Mucosa of stomach (tissue), 1 donor: ENCODE measurements around the gene FOXD1.

Source experiments
- H3K27me3 ChIP-seq: one replicate; pipeline ENCODE4 v1.7.0; 2013; ENCODE audit warnings: mild to moderate bottlenecking, low read length; ENCODE audit not compliant: control insufficient read depth, insufficient read depth
- H3K36me3 ChIP-seq: one replicate; pipeline ENCODE4 v1.7.0; 2013; ENCODE audit warnings: low read length; ENCODE audit not compliant: control insufficient read depth, insufficient read depth
- H3K4me1 ChIP-seq: one replicate; pipeline ENCODE4 v1.7.0; 2013; ENCODE audit warnings: mild to moderate bottlenecking, low read length; ENCODE audit not compliant: control insufficient read depth, insufficient read depth
- H3K4me3 ChIP-seq: one replicate; pipeline ENCODE4 v1.7.0; 2013; ENCODE audit warnings: low read length
- H3K9ac ChIP-seq: one replicate; pipeline ENCODE4 v1.7.0; 2013; ENCODE audit warnings: mild to moderate bottlenecking, low read length, moderate library complexity
- H3K9me3 ChIP-seq: one replicate; pipeline ENCODE4 v1.7.0; 2013; ENCODE audit warnings: mild to moderate bottlenecking, low read length, moderate library complexity; ENCODE audit not compliant: control insufficient read depth
- donor health status: Pancreatic carcinoma.

FOXD1 gene

GRCh38 chr5:73444499-73445438, 3.8 kb downstream of the FOXD1 start:
- Histone ChIP-seq H3K27me3 (peaks cover 87% of the 10 kb centered on the region), H3K36me3 (no peaks in the 10 kb centered on the region)

GRCh38 chr5:73443829-73444498, 4.6 kb downstream of the FOXD1 start:
- Histone ChIP-seq H3K4me3 (no peak overlapping the region), H3K27me3 (peaks cover 82% of the 10 kb centered on the region), H3K9ac (no peak overlapping the region), H3K9me3 (no peaks in the 10 kb centered on the region), H3K4me1 (peaks cover 9% of the 10 kb centered on the region), H3K36me3 (no peaks in the 10 kb centered on the region)

More at GRCh38 chr5:73444499-73445438, 3.8 kb downstream of the FOXD1 start:
- Histone ChIP-seq H3K4me1 (peaks cover 10% of the 10 kb centered on the region), H3K9ac (no peak overlapping the region), H3K4me3 (no peak overlapping the region), H3K9me3 (no peaks in the 10 kb centered on the region)

DNA sequence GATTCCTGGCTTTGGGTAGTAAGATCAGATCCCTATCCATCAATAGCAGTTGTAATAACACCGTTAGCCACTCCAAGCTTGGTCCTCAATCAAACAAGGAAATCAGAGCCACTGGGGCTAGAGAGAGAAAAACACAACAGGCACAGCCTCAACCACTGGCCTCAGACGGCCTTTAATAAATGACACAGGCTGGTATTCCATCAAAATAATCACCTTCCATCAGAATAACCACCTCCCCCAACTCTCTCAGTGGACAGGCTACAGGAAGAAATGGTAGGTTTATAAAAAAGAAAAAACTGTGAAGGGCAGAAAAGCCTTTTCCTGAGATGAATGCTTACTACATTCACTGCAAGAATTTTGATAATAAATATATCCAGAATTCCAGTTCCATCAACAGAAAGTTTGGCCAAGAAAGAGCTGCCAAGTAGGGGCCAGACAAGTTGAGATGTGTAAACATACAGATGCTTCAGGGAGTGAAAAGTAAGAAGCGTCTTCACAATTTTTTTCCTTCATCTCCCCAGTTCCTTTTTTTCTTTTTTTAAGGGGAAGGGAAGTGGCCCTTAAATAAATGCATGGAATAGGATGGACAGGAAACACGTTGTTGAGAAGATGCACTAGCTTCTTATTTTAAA, 5.5 kb downstream of the FOXD1 start:
- H3K9ac ChIP-seq: no peak overlapping the region
- H3K36me3 ChIP-seq: no peaks in the 10 kb centered on the region
- peaks cover 85% of the 10 kb centered on the region for H3K27me3 ChIP-seq
- H3K9me3 ChIP-seq: no peaks in the 10 kb centered on the region
- H3K4me3 ChIP-seq: no peak overlapping the region
- peaks cover 4% of the 10 kb centered on the region for H3K4me1 ChIP-seq

- Histone ChIP-seq H3K36me3 (no peaks in the 10 kb centered on the region), H3K9me3 (no peaks in the 10 kb centered on the region), H3K27me3 (peaks cover 90% of the 10 kb centered on the region), H3K4me3 (no peak overlapping the region), H3K4me1 (peaks cover 12% of the 10 kb centered on the region), H3K9ac (no peak overlapping the region)
Measured at GRCh38 chr5:73442231-73442811, 6.3 kb downstream of the FOXD1 start.

DNA sequence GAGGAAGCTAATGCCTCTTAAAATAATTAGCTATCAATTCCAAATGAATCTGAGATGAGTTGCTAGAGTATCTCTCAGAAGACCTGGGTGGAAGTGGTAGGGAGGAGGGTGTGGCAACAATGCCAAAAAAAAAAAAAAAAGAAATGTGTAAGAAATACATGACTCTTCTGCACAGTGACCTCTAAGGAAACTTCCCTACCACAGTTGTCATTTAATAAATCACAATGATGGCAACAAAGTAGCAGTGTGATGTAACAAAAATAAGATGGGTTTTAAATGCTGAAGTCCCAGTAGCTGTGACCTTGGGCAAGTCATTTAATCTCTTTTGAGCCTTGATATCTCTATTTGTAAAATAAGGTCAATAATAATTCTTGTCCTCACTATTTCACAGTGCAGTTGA, 7.2 kb downstream of the FOXD1 start:
- H3K9me3 ChIP-seq: no peaks in the 10 kb centered on the region
- peaks cover 93% of the 10 kb centered on the region for H3K27me3 ChIP-seq
- no peak overlapping the region for H3K4me3 ChIP-seq
- no peaks in the 10 kb centered on the region for H3K36me3 ChIP-seq
- H3K4me1 ChIP-seq: peaks cover 17% of the 10 kb centered on the region
- H3K9ac ChIP-seq: no peak overlapping the region

DNA sequence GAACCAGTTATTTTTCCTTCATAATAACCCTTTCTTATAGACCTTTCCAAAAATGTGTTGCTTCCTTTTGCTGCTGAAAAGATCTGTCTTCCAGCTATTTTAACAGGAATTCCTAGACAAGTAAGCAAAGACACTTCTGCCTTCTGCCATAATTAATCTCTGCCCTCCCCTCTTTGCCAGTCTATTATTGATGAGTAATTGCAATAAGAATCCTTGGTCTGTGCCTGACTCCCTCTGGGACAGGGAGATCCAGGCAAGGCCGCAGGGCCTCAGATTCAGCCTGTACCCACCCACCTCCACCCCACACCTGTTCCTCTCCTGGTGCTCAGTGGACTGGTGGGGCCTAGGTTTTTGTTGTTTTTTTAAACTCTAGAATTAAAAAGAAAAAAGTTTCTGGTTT, 8.3 kb downstream of the FOXD1 start:
- Histone ChIP-seq H3K4me3 (no peak overlapping the region), H3K4me1 (peaks cover 17% of the 10 kb centered on the region), H3K27me3 (peaks cover 93% of the 10 kb centered on the region), H3K9ac (no peak overlapping the region), H3K36me3 (no peaks in the 10 kb centered on the region), H3K9me3 (no peaks in the 10 kb centered on the region)

DNA sequence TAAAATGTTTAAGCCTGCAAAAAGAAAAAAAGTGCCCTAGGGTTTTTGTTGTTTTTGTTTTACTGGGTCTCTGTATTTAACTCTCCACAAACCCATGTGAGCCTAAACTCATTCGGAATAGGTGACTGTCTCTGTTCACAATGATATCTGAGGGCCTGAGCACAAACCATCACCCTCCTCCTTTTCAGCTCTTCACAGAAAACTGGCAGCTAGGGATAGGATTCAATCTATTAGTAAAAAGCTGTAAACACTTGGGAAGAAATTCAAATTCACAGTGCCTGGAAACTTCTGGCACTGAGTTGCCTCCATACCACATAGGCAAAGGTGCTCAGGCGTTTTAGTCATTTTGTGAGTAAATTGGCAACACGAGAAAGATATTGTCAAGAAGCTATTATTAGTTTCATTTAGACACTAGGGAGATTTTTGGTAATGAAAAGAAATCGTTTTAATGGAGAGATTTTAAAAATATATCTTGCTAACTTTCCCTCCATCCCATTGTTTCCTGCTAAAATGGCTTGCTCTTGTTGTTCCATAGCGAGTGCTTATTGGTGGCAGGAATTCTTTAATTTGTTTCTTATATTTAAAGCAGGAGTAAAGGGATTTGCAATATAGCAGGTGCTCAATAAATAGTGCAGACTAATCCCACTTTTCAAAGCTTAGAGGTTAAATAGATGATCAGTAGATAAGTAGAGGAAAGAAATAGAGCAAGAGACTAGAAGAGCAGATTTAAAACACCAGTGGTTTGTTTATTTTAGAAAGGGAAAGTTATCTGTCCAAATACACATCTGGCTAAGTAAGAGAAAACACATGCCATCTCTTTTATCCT, 9.7 kb downstream of the FOXD1 start:
- Histone ChIP-seq H3K4me3 (no peak overlapping the region), H3K4me1 (peaks cover 17% of the 10 kb centered on the region), H3K27me3 (peaks cover 90% of the 10 kb centered on the region), H3K36me3 (no peaks in the 10 kb centered on the region), H3K9me3 (no peaks in the 10 kb centered on the region), H3K9ac (no peak overlapping the region)

DNA sequence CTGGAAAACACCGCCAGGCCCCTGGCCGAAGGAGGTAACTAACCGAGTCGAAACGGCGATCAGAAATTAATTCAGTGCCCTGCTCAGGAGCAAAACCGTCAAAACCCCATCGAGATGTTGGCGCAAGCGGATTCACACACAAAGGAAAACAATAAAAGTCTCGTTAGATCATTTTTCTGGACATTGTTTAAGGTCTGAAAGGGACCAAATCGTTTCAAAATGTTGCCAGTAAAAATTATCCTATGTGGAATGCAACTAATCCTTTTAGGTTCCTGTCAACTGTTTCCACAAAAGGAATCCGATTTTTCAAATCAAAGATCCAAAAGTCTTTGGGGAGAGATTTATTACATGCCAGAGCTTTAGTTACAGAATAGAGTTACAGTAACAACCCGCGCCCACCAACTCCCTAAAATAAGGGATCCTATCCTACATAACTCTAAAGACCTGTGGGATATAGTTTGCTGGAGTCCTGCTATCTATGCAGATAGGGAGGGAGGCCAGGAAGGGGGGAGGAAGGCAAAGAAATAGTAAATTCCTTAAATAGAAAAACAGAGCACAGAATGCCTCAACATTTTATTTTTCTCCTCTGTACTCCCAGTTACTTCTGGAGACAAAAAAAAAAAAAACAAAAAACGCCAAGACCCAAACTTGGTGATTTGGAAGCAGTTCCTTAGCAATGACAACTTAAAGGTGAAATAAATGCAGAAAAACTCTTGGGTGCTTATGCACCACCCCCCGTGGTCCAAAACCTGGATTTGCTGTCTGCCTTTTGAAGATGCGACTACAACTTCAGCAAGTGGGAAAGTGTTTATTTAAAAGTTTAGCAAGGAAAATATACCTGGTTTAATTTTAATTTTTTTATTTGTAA, 10.6 kb downstream of the FOXD1 start:
- Histone ChIP-seq H3K9ac (no peak overlapping the region), H3K4me1 (peaks cover 17% of the 10 kb centered on the region), H3K9me3 (no peaks in the 10 kb centered on the region), H3K4me3 (no peak overlapping the region), H3K36me3 (no peaks in the 10 kb centered on the region), H3K27me3 (peaks cover 87% of the 10 kb centered on the region)

- H3K27me3 ChIP-seq: peaks cover 85% of the 10 kb centered on the region
- no peak overlapping the region for H3K4me3 ChIP-seq
- no peaks in the 10 kb centered on the region for H3K9me3 ChIP-seq
- no peaks in the 10 kb centered on the region for H3K36me3 ChIP-seq
- peaks cover 17% of the 10 kb centered on the region for H3K4me1 ChIP-seq
- H3K9ac ChIP-seq: no peak overlapping the region
Measured at GRCh38 chr5:73437101-73437776, 11.3 kb downstream of the FOXD1 start.

DNA sequence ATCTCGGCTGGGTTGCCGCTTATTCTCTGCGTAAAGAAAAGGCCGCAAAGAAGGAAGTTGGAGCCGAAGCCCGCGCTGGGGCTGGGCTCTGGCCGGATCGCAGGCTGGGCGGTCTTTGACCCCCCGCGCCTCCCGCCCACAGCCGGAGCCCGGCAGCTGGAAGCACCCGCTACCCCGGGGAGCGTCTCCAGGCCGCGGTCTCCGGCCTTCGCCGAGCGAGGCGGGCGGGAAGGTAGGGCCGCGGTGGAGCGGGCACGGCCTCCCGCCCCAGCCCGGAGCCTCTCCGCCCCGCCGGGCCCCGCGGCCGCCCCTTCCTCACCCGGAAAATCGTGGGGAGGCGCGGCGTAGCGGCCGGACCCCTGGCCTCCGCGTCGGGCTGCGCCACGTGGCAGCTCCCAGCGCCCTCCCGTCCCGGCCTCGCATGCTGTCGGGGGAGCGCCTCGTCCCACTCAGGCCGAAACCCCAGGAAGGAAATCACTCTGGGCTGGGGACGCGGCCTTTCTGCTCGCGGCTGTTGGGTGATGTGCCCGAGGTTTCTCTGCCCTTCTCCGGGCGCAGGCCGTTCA, 12.0 kb downstream of the FOXD1 start:
- Histone ChIP-seq H3K36me3 (no peaks in the 10 kb centered on the region), H3K4me1 (peaks cover 17% of the 10 kb centered on the region), H3K9ac (no peak overlapping the region), H3K4me3 (no peak overlapping the region), H3K27me3 (peaks cover 83% of the 10 kb centered on the region), H3K9me3 (no peaks in the 10 kb centered on the region)
